GM12878 (cell line): Measurements from ENCODE around the gene PDE6B. TPM values are rescaled to one million over a fixed set of nuclear protein-coding genes. Genes with fewer than 3 reads are reported as not detected.

Source experiments
- ATAC-seq: fragments of 200-7000 bp; cut with Tn5 transposase; 3 replicates; pipeline ENCODE4 v1.9.1; 2020; ENCODE audit warnings: mild to moderate bottlenecking, moderate library complexity
- BruUV-seq: library from RNA; stranded (reverse); fragments of 400-500 nt; replicated peaks from 2 replicates; lab custom pipeline; 2021; lab: Mats Ljungman, UMichigan
- CTCF ChIA-PET: fragments of 300-600 bp; sonication (Branson Sonifier 250); formaldehyde crosslinking; extraction: SDS; loops from one replicate; lab custom pipeline; 2021; ENCODE audit warnings: inconsistent platforms; lab: Yijun Ruan, JAX
- POLR2A ChIA-PET: fragments of 350-600 bp; formaldehyde crosslinking; extraction: SDS; loops from one replicate; lab custom pipeline; 2021; ENCODE audit warnings: inconsistent platforms; lab: Charles Lee
- RAD21 ChIA-PET: fragments of 300-600 bp; sonication (Branson Sonifier 250); formaldehyde crosslinking; loops from one replicate; lab custom pipeline; 2023; ENCODE audit warnings: antibody characterized with exemption; ENCODE audit not compliant: unreplicated experiment; lab: Charles Lee
- SMC1A ChIA-PET: fragments of 300-600 bp; sonication (Branson Sonifier 250); formaldehyde crosslinking; loops from one replicate; lab custom pipeline; 2023; ENCODE audit not compliant: unreplicated experiment, uncharacterized antibody; lab: Charles Lee
- DNase-seq: peaks from one replicate; pipeline ENCODE4 v3.0.0-alpha.2; 2011; ENCODE audit warnings: low read depth, low spot score
- FAIRE-seq: peaks from 3 replicates; lab custom pipeline; 2011; peaks lifted over from hg19 to GRCh38; lab: Jason Lieb, UNC
- H2AFZ ChIP-seq: 2 replicates; pipeline ENCODE4 v1.6.0; 2011; ENCODE audit warnings: low read depth, low read length, control low read depth; ENCODE audit not compliant: control insufficient read depth
- H3K27ac ChIP-seq: 2 replicates; pipeline ENCODE4 v1.5.1; 2011; ENCODE audit warnings: control low read depth; ENCODE audit not compliant: control insufficient read depth, insufficient read depth
- H3K27me3 ChIP-seq, 2 experiments: replicated peaks in 1 of 2; 2 replicates each; pipeline versions ENCODE4 v1.6.0 to v1.6.1; 2011; ENCODE audit warnings: low read length in 1 of 2; ENCODE audit not compliant: control insufficient read depth in 2 of 2, insufficient read depth in 2 of 2
- H3K36me3 ChIP-seq, 2 experiments: 2 replicates each; pipeline ENCODE4 v1.5.1; 2011; ENCODE audit warnings: low read length in 1 of 2; ENCODE audit not compliant: control insufficient read depth in 2 of 2, insufficient read depth in 2 of 2
- H3K4me1 ChIP-seq: 2 replicates; pipeline ENCODE4 v1.6.1; 2011; ENCODE audit warnings: mild to moderate bottlenecking, low read length, moderate library complexity, mixed read lengths; ENCODE audit not compliant: control insufficient read depth, insufficient read depth
- H3K4me2 ChIP-seq: 2 replicates; pipeline ENCODE4 v1.6.0; 2011; ENCODE audit warnings: control low read depth; ENCODE audit not compliant: control insufficient read depth, insufficient read depth
- H3K4me3 ChIP-seq: fragments of 200-600 bp; sonication (generic); 2 replicates; pipeline ENCODE4 v1.5.1; 2016
- H3K79me2 ChIP-seq: 2 replicates; pipeline ENCODE4 v1.6.0; 2011; ENCODE audit warnings: low read length; ENCODE audit not compliant: control insufficient read depth, insufficient read depth
- H3K9ac ChIP-seq: 2 replicates; pipeline ENCODE4 v1.8.0; 2011; ENCODE audit warnings: low read length, control low read depth, mixed read lengths; ENCODE audit not compliant: control insufficient read depth, insufficient read depth
- H3K9me3 ChIP-seq: replicated peaks from 3 replicates; pipeline ENCODE4 v1.5.1; 2011; ENCODE audit warnings: mild to moderate bottlenecking, low read length; ENCODE audit not compliant: control insufficient read depth, insufficient read depth
- H4K20me1 ChIP-seq: 2 replicates; pipeline ENCODE4 v1.6.0; 2011; ENCODE audit not compliant: control insufficient read depth, insufficient read depth
- ATF7 ChIP-seq: fragments of 450-650 bp; IDR thresholded peaks from 2 replicates; pipeline ENCODE4 v1.6.1; 2016; ENCODE audit warnings: low read depth, mild to moderate bottlenecking
- BACH1 ChIP-seq: fragments of 450-650 bp; IDR thresholded peaks from 2 replicates; pipeline ENCODE4 v1.6.1; 2017; ENCODE audit warnings: mild to moderate bottlenecking, borderline replicate concordance
- BCL11A ChIP-seq: IDR thresholded peaks from 2 replicates; pipeline ENCODE4 v1.6.1; 2011; ENCODE audit warnings: low read depth, low read length
- CHD4 ChIP-seq: fragments of 200-600 bp; sonication (generic); IDR thresholded peaks from 2 replicates; pipeline ENCODE4 v1.6.1; 2016; ENCODE audit warnings: mild to moderate bottlenecking
- FOXM1 ChIP-seq: IDR thresholded peaks from 2 replicates; pipeline ENCODE4 v1.6.1; 2012; ENCODE audit warnings: low read depth, mild to moderate bottlenecking, inconsistent platforms, low read length, moderate library complexity
- HDGF ChIP-seq: fragments of 450-650 bp; IDR thresholded peaks from 2 replicates; pipeline ENCODE4 v1.6.1; 2016; ENCODE audit warnings: antibody characterized with exemption
- JUND ChIP-seq: IDR thresholded peaks from 2 replicates; pipeline ENCODE4 v1.6.1; 2012; ENCODE audit warnings: low read depth, mild to moderate bottlenecking, low read length, improper control_type of control experiment, moderate library complexity
- MEF2B ChIP-seq: fragments of 450-650 bp; IDR thresholded peaks from 2 replicates; pipeline ENCODE4 v1.6.1; 2018; ENCODE audit warnings: mild to moderate bottlenecking, moderate library complexity; ENCODE audit not compliant: partially characterized antibody, poor library complexity, severe bottlenecking
- MTA2 ChIP-seq: fragments of 450-650 bp; IDR thresholded peaks from 2 replicates; pipeline ENCODE4 v1.6.1; 2016; ENCODE audit warnings: low read depth, mild to moderate bottlenecking, moderate library complexity
- MTA3 ChIP-seq: IDR thresholded peaks from 2 replicates; pipeline ENCODE4 v1.6.1; 2012; ENCODE audit warnings: low read length, inconsistent platforms, borderline replicate concordance
- RBBP5 ChIP-seq: fragments of 200-600 bp; sonication (generic); conservative IDR thresholded peaks from 2 replicates; pipeline ENCODE4 v1.6.1; 2016
- RCOR1 ChIP-seq: conservative IDR thresholded peaks from 2 replicates; pipeline ENCODE4 v1.6.1; 2012; ENCODE audit warnings: low read depth, low read length, improper control_type of control experiment
- USF2 ChIP-seq: IDR thresholded peaks from 2 replicates; pipeline ENCODE4 v1.6.1; 2011; ENCODE audit warnings: low read depth, low read length, improper control_type of control experiment, borderline replicate concordance
- WRNIP1 ChIP-seq: IDR thresholded peaks from 2 replicates; pipeline ENCODE4 v1.6.1; 2011; ENCODE audit warnings: low read depth, low read length, improper control_type of control experiment, borderline replicate concordance
- WGBS: methylation state at CpG from one replicate; pipeline ENCODE4 v1.1.6; 2016; ENCODE audit warnings: low lambda C conversion rate; ENCODE audit not compliant: insufficient replicate concordance, insufficient coverage; ENCODE audit errors: missing lambda C conversion rate; 5-methylcytosine and 5-hydroxymethylcytosine counted together
- in situ Hi-C: fragments of 300-500 bp; cut with MboI; formaldehyde crosslinking; loops from 9 replicates; pipeline ENCODE4 v1.14.3; 2018; ENCODE audit warnings: mixed read lengths
- intact Hi-C: fragments of 100-400 bp; cut with micrococcal nuclease; formaldehyde crosslinking; loops from one replicate; pipeline ENCODE4 v1.14.2; 2022; ENCODE audit not compliant: unreplicated experiment
- polyA plus RNA-seq, 11 experiments: library from polyadenylated mRNA; depleted of rRNA in 4 of 11; unstranded in 6 of 11; stranded (reverse) in 5 of 11; fragments of >200 nt; fragmentation: Nextera tagmentation in 4 of 11; fragmentation: Illumina TruSeq in 1 of 11; extraction: Ambion mirVana in 4 of 11; extraction: Trizol in 1 of 11; gene quantifications; 1 replicate in 1 of 11; 2 replicates in 10 of 11; pipeline versions ENCODE4 v1.2.1 to v1.2.3, GENCODE V29; 2011 to 2016; ENCODE audit warnings: inconsistent platforms in 2 of 11, missing spikeins in 2 of 11, low read depth in 1 of 11
- total RNA-seq, 4 experiments: library from RNA; depleted of rRNA in 3 of 4; stranded (reverse); fragments of >200 nt in 3 of 4; fragmentation: Illumina TruSeq in 1 of 4; extraction: Trizol in 1 of 4; gene quantifications; 2 replicates each; pipeline versions ENCODE4 v1.2.1 to v1.2.3, GENCODE V29; 2013 to 2021
- TF ChIP-seq, protein P1 (sequence below): fragments of 450-650 bp; IDR thresholded peaks from 2 replicates; pipeline ENCODE4 v1.6.1; 2017; ENCODE audit warnings: mild to moderate bottlenecking, moderate library complexity
- TF ChIP-seq, protein P2 (sequence below): fragments of 450-650 bp; IDR thresholded peaks from 2 replicates; pipeline ENCODE4 v1.6.1; 2014; ENCODE audit warnings: mild to moderate bottlenecking

PDE6B gene
- total and polyA plus RNA-seq, 10 of the 15 experiments (the other 5 are each of a cell fraction or from before 2014, with no cell fraction given) = 2.6 to 6.4 (median 3.8) TPM

DNA sequence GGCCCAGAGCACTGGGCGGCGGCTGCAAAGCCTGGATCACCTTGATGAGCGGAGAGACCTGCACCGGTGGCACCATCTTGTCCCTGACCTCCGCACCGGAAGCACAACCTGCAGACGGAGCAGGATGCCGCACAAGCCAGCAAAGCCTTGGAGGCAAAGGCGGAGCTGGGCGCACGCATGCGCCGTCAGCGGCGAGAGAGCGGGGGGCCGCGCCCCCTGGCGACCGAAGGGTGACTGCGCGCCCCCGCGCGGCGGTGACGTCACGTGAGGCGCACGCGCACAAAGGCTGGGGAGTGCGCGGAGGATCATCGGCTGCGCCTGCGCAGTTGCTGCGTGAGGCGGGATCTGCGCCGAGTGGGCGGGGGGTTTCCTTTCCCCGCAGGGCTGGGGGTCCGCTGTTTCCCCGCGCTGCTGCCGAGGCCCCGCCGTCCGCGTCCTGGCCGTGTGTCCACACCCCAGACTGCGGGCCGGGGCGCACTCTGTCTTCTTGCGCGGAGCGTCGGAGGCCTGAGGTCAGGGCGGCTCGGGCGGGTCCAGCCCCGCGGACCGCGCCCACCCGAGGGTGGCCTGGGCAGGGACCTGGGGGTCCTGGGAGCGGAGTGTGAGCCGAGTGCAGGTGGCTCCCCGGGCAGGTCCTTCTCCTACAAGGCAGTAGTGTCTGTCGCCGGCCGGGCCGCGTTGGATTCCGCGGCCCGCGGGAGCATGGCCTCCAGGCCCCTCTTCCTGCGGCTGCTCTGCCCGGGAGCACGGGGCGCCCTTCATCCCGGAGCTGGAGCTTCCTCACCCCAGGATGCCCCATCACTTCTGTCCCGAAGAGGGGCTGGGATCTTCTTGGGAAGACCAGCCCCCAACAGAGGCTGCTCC is 49.0 kb downstream of the PDE6B start, which contains the start of the genes ATP5ME and MYL5:
Gene ATP5ME, minus strand, starts transcription at position 105 of the 864 bp plus-strand sequence. Its CDS starts 29 bp downstream, at position 76.
Gene MYL5, plus strand, starts transcription at position 371 of the 864 bp plus-strand sequence. CDS start 3,485 bp downstream, outside the sequence.
- RAD21 ChIA-PET = interaction anchor here (1.8 kb wide), 1 partner anchor 72 kb away, joined by 7 read pairs; no protein-coding TSS in a partner anchor
- TF ChIP-seq ATF7 = peak; percentile 94
- TF ChIP-seq, protein P1, sequence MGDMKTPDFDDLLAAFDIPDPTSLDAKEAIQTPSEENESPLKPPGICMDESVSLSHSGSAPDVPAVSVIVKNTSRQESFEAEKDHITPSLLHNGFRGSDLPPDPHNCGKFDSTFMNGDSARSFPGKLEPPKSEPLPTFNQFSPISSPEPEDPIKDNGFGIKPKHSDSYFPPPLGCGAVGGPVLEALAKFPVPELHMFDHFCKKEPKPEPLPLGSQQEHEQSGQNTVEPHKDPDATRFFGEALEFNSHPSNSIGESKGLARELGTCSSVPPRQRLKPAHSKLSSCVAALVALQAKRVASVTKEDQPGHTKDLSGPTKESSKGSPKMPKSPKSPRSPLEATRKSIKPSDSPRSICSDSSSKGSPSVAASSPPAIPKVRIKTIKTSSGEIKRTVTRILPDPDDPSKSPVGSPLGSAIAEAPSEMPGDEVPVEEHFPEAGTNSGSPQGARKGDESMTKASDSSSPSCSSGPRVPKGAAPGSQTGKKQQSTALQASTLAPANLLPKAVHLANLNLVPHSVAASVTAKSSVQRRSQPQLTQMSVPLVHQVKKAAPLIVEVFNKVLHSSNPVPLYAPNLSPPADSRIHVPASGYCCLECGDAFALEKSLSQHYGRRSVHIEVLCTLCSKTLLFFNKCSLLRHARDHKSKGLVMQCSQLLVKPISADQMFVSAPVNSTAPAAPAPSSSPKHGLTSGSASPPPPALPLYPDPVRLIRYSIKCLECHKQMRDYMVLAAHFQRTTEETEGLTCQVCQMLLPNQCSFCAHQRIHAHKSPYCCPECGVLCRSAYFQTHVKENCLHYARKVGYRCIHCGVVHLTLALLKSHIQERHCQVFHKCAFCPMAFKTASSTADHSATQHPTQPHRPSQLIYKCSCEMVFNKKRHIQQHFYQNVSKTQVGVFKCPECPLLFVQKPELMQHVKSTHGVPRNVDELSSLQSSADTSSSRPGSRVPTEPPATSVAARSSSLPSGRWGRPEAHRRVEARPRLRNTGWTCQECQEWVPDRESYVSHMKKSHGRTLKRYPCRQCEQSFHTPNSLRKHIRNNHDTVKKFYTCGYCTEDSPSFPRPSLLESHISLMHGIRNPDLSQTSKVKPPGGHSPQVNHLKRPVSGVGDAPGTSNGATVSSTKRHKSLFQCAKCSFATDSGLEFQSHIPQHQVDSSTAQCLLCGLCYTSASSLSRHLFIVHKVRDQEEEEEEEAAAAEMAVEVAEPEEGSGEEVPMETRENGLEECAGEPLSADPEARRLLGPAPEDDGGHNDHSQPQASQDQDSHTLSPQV = no peak
- peak; percentile 71; the same call in 1 of the 2 replicates for TF ChIP-seq JUND
- no peak for TF ChIP-seq FOXM1
- no peak for TF ChIP-seq CHD4
- TF ChIP-seq RCOR1 = 0 out of 2 replicates have a peak, but pooled peaks have one; percentile 14
- no peak for TF ChIP-seq BCL11A
- no peak for TF ChIP-seq RBBP5
- 0 out of 2 replicates have a peak, but pooled peaks have one; percentile 10 for TF ChIP-seq MTA2
- no peak for TF ChIP-seq MTA3
- TF ChIP-seq WRNIP1 = 0 out of 2 replicates have a peak, but pooled peaks have one; percentile 24
- peak; percentile 56; the same call in 1 of the 2 replicates for TF ChIP-seq BACH1
- TF ChIP-seq, protein P2, sequence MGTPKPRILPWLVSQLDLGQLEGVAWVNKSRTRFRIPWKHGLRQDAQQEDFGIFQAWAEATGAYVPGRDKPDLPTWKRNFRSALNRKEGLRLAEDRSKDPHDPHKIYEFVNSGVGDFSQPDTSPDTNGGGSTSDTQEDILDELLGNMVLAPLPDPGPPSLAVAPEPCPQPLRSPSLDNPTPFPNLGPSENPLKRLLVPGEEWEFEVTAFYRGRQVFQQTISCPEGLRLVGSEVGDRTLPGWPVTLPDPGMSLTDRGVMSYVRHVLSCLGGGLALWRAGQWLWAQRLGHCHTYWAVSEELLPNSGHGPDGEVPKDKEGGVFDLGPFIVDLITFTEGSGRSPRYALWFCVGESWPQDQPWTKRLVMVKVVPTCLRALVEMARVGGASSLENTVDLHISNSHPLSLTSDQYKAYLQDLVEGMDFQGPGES = no peak
- TF ChIP-seq MEF2B = peak; percentile 40
- no peak for TF ChIP-seq HDGF
- peak; percentile 64 for TF ChIP-seq USF2

More for the DNA sequence above, 49.0 kb downstream of the PDE6B start, which contains the start of the genes ATP5ME and MYL5:
- Histone ChIP-seq H3K4me2 (peak within 1 kb of the TSS; percentile 96), H3K4me1 (peaks cover 27% of the 10 kb centered on the region), H2AFZ (peak within 1 kb of the TSS; percentile 49), H3K9ac (peak within 1 kb of the TSS; percentile 95), H4K20me1 (no peaks in the 10 kb centered on the region), H3K27ac (peak within 1 kb of the TSS; percentile 92), H3K36me3 (peaks cover 6 to 7% of the 10 kb centered on the region in 2 experiments), H3K9me3 (no peaks in the 10 kb centered on the region), H3K4me3 (peak within 1 kb of the TSS; percentile 89), H3K79me2 (peaks cover 24% of the 10 kb centered on the region), H3K27me3 (no peaks in the 10 kb centered on the region)
- ChIA-PET POLR2A (interaction anchor here (0.9 to 2.6 kb wide), 6 partner anchors 10 to 71 kb away, joined by 3 to 9 read pairs (median 6); no protein-coding TSS in a partner anchor), SMC1A (interaction anchor here (1.1 to 2.1 kb wide), 2 partner anchors 71 to 430 kb away, joined by 4 to 10 read pairs; no protein-coding TSS in a partner anchor), CTCF (interaction anchor here (0.6 to 2.3 kb wide), 9 partner anchors 10 to 345 kb away, joined by 3 to 8 read pairs (median 4); no protein-coding TSS in a partner anchor)
- intact Hi-C loops (loop anchor here (2.0 to 10.0 kb wide), 4 partner anchors 24 to 430 kb away; partner anchors contain the start of genes GAK and TMEM175), in situ Hi-C loops (no loop called here)
- peak; percentile 89 for ATAC-seq
- peak; percentile 93 for DNase-seq
- BruUV-seq = no TSS peak
- WGBS = under 1% methylated on average over 62 of the region's 84 CpGs
- peak; percentile 95 for FAIRE-seq
